ENCODE results near the gene CORO2B.

The CORO2B gene

DNA sequence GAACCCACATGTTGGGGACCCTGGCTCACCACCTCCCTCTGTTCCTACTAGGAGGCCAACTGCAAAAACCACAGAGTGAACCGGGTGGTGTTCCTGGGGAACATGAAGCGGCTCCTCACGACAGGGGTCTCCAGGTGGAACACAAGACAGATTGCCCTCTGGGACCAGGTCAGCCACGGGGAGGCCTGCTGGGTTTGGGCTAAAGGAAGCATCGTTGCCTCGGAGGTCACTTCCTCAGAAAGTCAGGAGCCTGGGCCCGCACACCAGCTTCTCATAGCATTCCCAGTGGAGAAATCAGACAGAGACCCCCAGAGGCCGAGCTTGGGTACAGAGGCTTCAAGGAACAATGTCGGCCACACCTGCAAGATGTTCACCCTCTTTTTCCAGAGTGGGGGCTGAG lies 135.1 kb downstream of the CORO2B start:
- no peaks in the 10 kb centered on the region for H3K9me3 ChIP-seq (replicated peaks; ENCODE audit: insufficient read depth, low read length)
- H2AFZ ChIP-seq (ENCODE audit: low read length): no peak overlapping the region
- H3F3A ChIP-seq (ENCODE audit: insufficient read depth, low read length): no peaks in the 10 kb centered on the region
- H3K9ac ChIP-seq (ENCODE audit: low read length): no peak overlapping the region
- no peak for DNase-seq
- no peaks in the 10 kb centered on the region for H3K9me2 ChIP-seq (replicated peaks; ENCODE audit: insufficient read depth, low read length)
- no peak overlapping the region for H3K4me3 ChIP-seq (ENCODE audit: low read length)
- H3K4me2 ChIP-seq (ENCODE audit: low read depth, low read length): no peak overlapping the region
- H3K79me2 ChIP-seq (ENCODE audit: low read length): no peaks in the 10 kb centered on the region
- TF ChIP-seq EZH2phosphoT487 (IDR thresholded peaks at IDR 0.05; ENCODE audit: low read length) (no peak), EZH2 (optimal IDR thresholded peaks at IDR 0.05; ENCODE audit: low read depth, low read length) (no peak)
- TF ChIP-seq, protein P1, sequence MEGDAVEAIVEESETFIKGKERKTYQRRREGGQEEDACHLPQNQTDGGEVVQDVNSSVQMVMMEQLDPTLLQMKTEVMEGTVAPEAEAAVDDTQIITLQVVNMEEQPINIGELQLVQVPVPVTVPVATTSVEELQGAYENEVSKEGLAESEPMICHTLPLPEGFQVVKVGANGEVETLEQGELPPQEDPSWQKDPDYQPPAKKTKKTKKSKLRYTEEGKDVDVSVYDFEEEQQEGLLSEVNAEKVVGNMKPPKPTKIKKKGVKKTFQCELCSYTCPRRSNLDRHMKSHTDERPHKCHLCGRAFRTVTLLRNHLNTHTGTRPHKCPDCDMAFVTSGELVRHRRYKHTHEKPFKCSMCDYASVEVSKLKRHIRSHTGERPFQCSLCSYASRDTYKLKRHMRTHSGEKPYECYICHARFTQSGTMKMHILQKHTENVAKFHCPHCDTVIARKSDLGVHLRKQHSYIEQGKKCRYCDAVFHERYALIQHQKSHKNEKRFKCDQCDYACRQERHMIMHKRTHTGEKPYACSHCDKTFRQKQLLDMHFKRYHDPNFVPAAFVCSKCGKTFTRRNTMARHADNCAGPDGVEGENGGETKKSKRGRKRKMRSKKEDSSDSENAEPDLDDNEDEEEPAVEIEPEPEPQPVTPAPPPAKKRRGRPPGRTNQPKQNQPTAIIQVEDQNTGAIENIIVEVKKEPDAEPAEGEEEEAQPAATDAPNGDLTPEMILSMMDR (IDR thresholded peaks at IDR 0.05; ENCODE audit: low read length): no peak
- no peak overlapping the region for H3K27ac ChIP-seq (ENCODE audit: low read length)
- H3K4me1 ChIP-seq (ENCODE audit: low read length): no peaks in the 10 kb centered on the region
- no peaks in the 10 kb centered on the region for H3K27me3 ChIP-seq (replicated peaks; ENCODE audit: insufficient read depth, low read length)
- no peaks in the 10 kb centered on the region for H3K36me3 ChIP-seq (replicated peaks; ENCODE audit: insufficient read depth, low read length)
- H4K20me1 ChIP-seq (ENCODE audit: insufficient read depth, low read length): no peaks in the 10 kb centered on the region

DNA sequence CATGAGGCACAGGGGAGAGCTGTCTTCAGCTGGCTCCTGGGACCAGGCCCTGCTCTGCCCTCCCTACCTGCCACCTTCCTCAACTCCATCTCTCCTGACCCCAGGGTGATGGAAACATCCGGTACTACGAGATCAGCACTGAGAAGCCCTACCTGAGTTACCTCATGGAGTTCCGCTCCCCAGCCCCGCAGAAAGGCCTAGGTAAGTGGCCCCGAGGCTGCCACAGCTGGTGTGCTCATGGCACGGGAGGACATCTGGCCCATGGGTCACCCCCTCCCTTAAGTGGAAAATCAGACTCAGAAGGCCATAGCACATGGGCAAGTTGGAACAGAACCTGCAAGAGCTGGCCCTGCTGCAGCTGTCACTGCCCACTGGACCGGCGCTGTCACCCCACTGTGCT lies 136.3 kb downstream of the CORO2B start:
- H3K4me2 ChIP-seq (ENCODE audit: low read depth, low read length): no peak overlapping the region
- no peaks in the 10 kb centered on the region for H3F3A ChIP-seq (ENCODE audit: insufficient read depth, low read length)
- no peak overlapping the region for H3K4me3 ChIP-seq (ENCODE audit: low read length)
- H3K9me3 ChIP-seq (replicated peaks; ENCODE audit: insufficient read depth, low read length): no peaks in the 10 kb centered on the region
- TF ChIP-seq EZH2 (optimal IDR thresholded peaks at IDR 0.05; ENCODE audit: low read depth, low read length): no peak
- TF ChIP-seq, protein P1 (IDR thresholded peaks at IDR 0.05; ENCODE audit: low read length): no peak
- no peak overlapping the region for H2AFZ ChIP-seq (ENCODE audit: low read length)
- no peaks in the 10 kb centered on the region for H4K20me1 ChIP-seq (ENCODE audit: insufficient read depth, low read length)
- H3K9me2 ChIP-seq (replicated peaks; ENCODE audit: insufficient read depth, low read length): no peaks in the 10 kb centered on the region
- H3K27ac ChIP-seq (ENCODE audit: low read length): no peak overlapping the region
- no peaks in the 10 kb centered on the region for H3K79me2 ChIP-seq (ENCODE audit: low read length)
- H3K9ac ChIP-seq (ENCODE audit: low read length): no peak overlapping the region
- H3K36me3 ChIP-seq (replicated peaks; ENCODE audit: insufficient read depth, low read length): no peaks in the 10 kb centered on the region
- H3K27me3 ChIP-seq (replicated peaks; ENCODE audit: insufficient read depth, low read length): no peaks in the 10 kb centered on the region
- DNase-seq: no peak
- no peaks in the 10 kb centered on the region for H3K4me1 ChIP-seq (ENCODE audit: low read length)

DNA sequence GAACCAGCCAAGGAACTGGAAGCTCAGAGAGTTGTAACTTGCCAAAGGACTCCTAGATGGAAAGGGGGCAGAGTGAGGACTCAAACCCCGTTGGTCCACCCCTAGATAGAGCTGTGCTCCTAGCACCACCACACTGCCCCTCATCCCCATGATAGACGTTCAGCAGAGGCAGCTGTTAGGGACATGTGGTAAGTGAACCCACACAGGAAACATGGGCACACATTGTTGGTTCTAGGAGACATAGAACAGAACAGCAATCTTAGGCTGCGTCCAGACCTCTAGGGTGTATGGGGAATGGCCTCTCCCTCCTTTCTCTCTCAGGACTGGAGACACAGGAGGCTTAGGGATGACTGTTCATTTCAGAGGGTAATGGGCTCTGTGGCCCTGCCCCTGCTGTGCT lies 139.2 kb downstream of the CORO2B start:
- Histone ChIP-seq H3K27ac (ENCODE audit: low read length) (no peak overlapping the region), H3K4me2 (ENCODE audit: low read depth, low read length) (no peak overlapping the region), H3F3A (ENCODE audit: insufficient read depth, low read length) (no peaks in the 10 kb centered on the region), H3K4me3 (ENCODE audit: low read length) (no peak overlapping the region), H3K9me3 (replicated peaks; ENCODE audit: insufficient read depth, low read length) (no peaks in the 10 kb centered on the region), H3K27me3 (replicated peaks; ENCODE audit: insufficient read depth, low read length) (no peaks in the 10 kb centered on the region), H3K4me1 (ENCODE audit: low read length) (no peaks in the 10 kb centered on the region), H2AFZ (ENCODE audit: low read length) (no peak overlapping the region), H4K20me1 (ENCODE audit: insufficient read depth, low read length) (no peaks in the 10 kb centered on the region), H3K9me2 (replicated peaks; ENCODE audit: insufficient read depth, low read length) (no peaks in the 10 kb centered on the region), H3K36me3 (replicated peaks; ENCODE audit: insufficient read depth, low read length) (no peaks in the 10 kb centered on the region), H3K9ac (ENCODE audit: low read length) (no peak overlapping the region), H3K79me2 (ENCODE audit: low read length) (no peaks in the 10 kb centered on the region)
- TF ChIP-seq, protein P1 (IDR thresholded peaks at IDR 0.05; ENCODE audit: low read length): no peak
- TF ChIP-seq EZH2phosphoT487 (IDR thresholded peaks at IDR 0.05; ENCODE audit: low read length) (no peak), EZH2 (optimal IDR thresholded peaks at IDR 0.05; ENCODE audit: low read depth, low read length) (no peak)
- no peak for DNase-seq
